ENCODE data around the gene DYNC1I1.

Gene DYNC1I1

DNA sequence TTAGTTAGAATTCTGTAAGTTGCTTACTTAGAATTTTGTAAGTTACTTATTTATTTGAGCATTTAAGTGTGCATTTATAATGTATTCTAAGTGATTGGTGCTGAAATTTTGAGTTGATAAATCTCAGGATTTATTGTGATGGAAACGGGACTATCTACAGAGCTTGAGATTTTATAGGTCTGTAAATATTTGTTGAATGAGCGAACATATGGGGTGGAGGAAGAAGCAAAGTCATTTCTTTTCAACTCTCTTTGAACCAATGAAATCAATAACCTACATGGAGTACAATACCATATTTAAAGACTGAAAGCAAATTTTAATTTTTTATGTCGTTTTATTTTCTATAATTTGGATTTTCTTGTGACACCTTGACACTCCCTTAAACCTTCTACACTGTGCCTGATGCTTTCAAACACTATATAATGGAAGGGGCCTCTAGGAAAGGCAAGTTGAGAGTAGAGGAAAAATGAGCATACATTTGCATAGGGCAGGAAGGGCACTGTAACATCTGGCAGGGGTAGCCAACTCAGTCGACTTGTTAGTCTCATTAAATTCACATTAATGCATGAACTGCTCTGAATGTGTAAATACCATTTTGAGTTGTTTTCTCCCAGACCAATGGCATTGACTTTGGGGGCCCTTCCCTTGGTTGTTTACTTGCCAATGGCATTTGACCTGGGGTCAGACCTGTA, 204.2 kb downstream of the DYNC1I1 start:
- no peak for DNase-seq

DNA sequence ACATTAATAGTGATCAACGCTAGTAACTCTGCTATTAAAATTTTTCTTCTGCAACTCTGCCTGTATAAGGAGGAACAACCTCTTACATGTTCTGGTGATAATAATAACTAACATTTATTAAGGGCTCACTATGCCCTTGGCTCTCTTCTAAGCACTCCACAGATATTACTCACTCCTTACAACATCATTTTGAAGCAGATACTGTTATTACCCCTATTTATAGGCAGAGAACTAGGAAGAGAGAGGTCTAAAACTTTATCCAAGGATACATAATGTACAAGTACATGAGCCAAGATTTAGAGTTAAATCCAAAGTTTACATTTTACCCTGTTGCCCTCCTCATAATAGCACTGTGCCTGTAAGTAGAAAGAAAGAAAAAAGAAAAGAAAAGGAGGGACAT, 205.6 kb downstream of the DYNC1I1 start:
- DNase-seq, result no peak

DNA sequence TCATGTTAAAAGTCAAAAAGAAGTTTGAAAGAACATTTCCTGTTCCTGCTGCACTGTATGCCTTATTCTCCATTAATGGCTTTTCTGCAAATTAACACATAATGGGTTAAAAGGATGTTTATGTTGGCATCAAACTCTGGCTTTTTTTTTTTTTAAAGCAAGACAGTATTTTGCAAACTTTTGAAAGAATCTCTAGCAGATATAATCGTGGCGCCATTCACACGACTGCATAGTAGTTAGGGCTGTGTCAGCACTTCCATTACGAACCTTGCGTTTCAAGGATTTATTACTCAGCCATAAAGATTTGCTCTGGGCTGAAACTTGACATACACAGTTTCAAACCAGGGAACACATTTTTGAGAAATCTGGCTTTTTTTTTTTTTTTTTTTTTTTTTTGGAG, 207.8 kb downstream of the DYNC1I1 start:
- no peak for DNase-seq

DNA sequence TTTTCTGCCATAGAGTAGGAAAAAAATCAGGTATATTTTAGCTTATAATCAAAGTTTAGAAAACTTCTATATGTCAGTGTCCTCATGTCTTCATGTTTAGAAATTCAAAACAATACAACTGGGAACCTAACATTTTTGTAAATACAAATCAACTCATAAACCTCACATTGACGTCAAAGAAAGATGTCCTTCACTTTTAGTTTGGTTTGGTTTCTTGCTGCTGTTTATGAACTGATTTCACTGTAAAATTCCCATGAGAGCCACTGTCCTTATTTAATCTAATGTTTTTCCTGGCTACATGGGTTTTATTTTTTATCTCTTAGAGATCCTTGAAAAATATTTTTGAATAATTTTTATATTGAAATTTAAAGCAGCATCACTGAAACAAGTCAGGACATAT, 208.4 kb downstream of the DYNC1I1 start:
- DNase-seq, result no peak

DNA sequence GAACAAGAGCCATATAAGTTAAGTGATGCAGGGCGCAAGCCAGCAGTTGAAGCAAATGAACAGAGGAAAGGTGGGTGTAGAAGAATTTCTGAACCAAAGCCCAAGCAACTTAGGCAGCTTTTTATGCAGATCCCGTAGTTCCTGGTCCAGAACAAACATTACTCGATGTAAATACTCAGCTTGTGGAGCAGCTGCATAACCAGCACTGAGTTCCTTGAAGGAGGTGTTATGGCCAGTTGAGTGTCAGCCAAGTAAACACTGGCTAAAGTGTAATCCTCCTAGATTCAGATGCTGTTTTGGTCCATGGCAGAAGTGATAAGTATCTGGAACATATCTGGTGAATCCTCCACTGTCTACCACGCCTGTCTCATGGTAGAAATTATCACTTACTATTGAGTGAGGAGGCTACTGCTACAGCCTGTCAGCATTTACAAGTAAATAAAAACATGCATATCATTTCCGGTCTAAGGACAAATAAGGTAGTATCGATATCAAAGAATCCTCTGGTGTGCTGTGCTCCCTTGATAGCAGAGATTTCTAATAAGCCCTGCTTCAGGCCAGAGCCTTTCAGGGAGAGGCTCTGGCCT, 213.9 kb downstream of the DYNC1I1 start:
- DNase-seq, result no peak

- DNase-seq, result no peak
Observed at GRCh38 chr7:95989301-95989700, 216.9 kb downstream of the DYNC1I1 start.

DNA sequence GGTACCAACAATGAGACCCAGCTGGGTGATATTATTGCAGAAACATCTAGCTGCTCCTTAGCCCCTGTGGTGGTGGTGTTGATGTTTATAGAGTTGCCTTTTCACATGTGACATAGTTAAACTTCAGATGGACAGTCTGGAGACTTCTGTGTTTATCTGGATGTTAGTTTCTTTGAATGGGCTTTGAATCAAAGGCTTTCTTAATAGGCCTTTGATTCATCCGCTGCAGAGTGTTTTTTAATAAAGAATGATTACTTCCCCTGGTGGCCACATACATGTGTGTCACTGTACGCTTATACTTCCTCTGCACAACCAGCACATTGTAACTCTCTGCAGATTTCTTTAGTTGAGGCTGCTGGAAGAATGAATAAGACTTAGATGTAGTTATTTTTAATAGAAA, 221.0 kb downstream of the DYNC1I1 start:
- DNase-seq, result no peak

- DNase-seq, result no peak
Observed at GRCh38 chr7:95996174-95996573, 223.8 kb downstream of the DYNC1I1 start.

GRCh38 chr7:95996886-95997285, 224.5 kb downstream of the DYNC1I1 start:
- DNase-seq, result no peak

- no peak for DNase-seq
Observed at GRCh38 chr7:95997632-95998031, 225.3 kb downstream of the DYNC1I1 start.

GRCh38 chr7:95999481-95999880, 227.1 kb downstream of the DYNC1I1 start:
- DNase-seq, result no peak

DNA sequence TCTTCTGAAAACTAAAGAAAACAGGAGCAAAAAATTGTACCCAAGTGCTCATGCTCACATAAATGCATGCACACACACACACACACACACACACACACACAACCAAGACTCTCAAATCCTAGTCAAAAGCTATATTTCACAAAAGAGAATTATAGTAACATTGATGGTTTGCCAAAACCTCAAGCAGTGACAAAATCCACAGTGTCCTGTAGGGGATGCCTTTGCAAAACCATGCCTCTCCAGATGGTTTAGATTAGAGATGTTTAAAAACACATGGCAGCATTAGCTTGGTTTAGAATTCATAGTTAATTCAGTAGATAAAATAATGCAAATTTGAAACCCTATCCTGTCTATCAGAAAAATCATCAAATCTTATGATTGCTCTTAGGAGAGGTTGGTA, 232.2 kb downstream of the DYNC1I1 start:
- DNase-seq, result no peak

DNA sequence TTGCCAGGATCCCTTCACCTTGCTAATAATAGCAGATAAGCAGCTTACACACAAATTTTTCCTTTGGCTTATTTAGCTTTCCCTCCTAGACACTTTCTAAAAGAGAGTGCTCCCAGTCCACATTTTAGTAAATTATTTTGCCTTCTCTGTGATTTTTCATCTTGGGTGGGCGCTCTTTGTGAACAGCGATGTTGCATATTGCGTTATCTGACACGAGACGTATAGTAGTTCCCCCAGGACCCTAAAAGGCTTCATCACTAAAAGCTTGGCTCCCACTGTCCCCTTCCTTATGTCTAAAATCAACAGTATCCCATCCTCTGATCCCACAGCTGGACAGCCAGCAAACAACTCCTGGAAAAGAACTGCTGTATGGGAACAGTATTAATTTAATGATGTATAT, 232.9 kb downstream of the DYNC1I1 start:
- DNase-seq, result no peak

DNA sequence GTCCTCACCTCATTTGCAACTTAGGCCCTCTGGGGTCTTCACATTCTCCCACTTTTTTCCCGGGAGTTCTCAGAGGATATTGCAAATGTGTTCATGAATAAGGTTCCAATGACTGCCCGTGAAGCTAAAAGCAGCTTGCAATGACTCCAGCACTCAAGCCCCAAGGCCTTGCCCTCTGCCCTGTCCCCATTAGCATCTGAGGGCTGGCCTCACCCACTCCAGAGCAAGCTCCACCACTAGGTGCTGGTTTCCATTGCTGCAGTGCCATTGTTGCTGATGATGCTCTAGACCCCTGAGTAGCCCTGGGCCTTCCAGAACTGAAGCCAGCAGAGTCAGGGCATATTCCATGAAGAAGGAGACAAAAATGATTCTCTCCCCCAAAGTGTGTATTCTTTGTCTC, 236.8 kb downstream of the DYNC1I1 start:
- no peak for DNase-seq

DNA sequence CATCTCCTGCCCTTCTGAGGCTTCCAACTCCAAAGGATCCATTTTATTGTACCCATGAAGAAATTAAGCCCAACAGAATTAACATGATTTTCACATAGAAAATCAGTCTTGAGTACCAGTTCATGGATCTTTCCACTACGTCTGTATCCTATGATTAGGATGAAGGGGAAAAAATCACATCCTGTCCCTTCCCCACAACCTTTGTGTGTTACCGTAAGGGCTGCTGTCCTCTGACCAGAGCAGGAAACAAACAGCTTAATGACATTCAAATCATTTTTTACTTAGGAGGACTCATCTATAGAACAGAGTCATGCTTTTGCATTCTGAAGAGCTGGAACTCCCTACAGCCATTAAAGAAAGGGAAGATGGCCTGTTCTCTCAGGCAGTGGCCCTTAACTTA, 241.5 kb downstream of the DYNC1I1 start:
- no peak for DNase-seq

- no peak for DNase-seq
Observed at GRCh38 chr7:96014617-96015016, 242.3 kb downstream of the DYNC1I1 start.

- DNase-seq, result no peak
Observed at GRCh38 chr7:96016056-96016586, 243.8 kb downstream of the DYNC1I1 start.

DNA sequence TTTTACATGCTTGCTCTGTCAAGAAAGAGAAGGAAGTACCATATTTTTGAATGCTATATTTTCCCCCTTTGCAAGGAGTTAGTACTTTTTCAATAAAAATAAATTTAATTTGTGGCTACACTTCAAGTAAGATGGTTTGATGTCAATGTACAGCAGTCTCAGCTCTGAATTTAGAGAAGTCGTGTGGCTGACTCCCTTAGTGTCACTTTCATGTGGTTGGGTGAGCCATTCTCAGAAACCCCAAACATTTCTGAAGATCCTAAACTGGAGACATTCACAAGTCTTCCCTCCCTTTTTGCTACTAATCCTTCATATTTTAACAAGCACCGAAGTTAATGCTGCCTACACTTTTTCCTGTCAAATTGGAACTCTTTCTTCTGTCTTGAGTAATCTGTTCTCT, 244.4 kb downstream of the DYNC1I1 start:
- no peak for DNase-seq

DNA sequence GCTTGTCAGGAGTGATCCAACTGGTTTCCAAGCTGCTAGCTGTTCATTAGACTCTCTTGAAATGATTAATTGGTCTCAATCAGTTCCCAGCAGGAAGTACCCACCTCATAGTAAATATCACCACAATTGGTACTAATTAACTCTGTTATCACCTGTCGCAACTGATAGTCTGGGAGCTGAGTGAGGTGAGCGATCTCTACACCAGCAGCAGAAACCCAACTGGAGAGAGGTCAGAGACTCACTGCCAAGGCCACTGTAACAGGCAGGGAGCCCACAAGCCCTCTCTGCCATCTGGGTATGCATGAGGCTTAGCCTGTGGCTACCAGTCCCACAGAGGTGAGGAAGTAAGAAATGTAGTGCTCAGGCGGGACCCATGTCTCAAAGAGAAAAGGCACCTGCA, 245.5 kb downstream of the DYNC1I1 start:
- DNase-seq, result no peak

GRCh38 chr7:96021568-96021967, 249.2 kb downstream of the DYNC1I1 start:
- no peak for DNase-seq

DNA sequence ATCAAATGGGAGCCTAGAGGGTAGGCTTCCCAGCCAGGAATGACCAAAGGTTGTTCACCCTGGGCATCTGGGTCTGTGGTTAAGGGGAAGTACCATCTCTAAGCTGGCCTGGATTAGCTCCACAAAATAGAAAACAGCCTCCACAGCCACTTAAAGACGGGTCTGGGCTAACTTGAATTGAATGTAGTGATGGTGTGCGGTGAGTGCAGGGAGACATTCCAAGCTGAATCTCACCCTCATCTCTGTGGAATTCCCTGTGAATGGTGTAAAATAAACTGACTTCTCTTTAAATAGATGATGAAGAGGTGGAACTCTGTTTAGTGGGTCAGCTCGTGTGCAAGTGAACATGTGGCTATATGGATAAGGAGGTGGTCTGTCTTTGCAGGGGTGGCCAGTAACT, 251.0 kb downstream of the DYNC1I1 start:
- DNase-seq, result no peak

- no peak for DNase-seq
Observed at GRCh38 chr7:96026010-96026409, 253.7 kb downstream of the DYNC1I1 start.

DNA sequence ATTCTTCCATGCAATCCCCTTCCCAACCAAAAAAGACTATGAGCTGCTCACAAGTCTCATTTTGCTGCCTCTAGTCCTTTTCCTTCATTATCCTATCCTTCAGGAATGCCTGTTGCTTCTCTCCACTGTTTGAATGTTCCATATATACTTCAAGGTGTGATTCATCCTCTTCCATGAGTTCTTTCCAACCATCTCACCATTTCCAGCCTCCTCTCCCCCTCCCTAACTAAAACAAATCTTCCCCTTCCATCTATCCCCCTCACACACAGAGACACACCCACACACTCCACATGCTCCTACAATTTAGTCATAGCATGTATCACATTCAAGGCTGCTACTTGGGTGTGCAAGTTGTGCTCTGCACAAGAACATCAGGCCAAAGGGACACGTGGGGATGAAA, 254.3 kb downstream of the DYNC1I1 start:
- no peak for DNase-seq

DNA sequence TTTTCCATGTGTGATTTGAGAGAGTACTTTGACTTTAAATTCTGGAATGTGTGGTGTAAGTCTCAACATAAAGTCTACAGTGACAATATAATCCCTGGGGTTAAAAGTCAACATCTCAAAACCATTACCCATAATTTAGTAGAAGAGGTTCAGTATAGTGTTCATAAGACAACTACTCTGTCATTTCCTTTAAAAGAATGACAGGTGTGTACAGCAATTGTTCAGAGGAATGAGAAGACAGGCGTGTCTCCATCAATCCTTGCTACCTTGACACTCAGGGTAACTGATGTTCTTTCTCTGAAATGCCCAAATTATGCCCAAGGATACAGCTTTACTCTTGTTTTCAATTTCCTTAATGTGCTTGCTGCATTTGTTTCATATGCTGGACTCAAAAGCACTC, 256.4 kb downstream of the DYNC1I1 start:
- no peak for DNase-seq

- no peak for DNase-seq
Observed at GRCh38 chr7:96033009-96033598, 260.8 kb downstream of the DYNC1I1 start.
